NCI-H1417 treated with DMSO at 0.1 percent for 48 hours (cell line): Measurements from ENCODE around the gene MYO16.

Experiments used
- DNase-seq: peaks from one replicate; lab custom pipeline; 2025; lab: John Stamatoyannopoulos, UW

Gene MYO16

DNA sequence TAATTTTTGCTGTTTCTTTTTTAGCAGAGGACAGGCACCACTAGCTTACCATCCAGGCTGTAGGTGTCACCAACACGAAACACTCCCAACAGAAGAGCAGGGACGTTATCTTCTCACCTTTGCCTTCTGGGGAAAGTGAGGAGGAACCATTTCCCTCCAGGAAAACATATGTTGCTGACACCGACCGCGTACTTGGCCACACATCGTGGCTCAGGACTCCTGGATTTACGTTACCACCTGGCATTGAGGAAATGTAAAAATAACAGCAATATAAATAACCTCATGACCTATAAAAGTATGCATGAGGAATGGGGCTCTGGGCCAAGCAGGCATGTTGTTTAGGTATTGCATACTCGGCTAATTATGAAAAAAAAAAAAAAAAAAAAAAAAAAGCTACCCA, 525.1 kb downstream of the MYO16 start:
- DNase-seq = no peak

DNA sequence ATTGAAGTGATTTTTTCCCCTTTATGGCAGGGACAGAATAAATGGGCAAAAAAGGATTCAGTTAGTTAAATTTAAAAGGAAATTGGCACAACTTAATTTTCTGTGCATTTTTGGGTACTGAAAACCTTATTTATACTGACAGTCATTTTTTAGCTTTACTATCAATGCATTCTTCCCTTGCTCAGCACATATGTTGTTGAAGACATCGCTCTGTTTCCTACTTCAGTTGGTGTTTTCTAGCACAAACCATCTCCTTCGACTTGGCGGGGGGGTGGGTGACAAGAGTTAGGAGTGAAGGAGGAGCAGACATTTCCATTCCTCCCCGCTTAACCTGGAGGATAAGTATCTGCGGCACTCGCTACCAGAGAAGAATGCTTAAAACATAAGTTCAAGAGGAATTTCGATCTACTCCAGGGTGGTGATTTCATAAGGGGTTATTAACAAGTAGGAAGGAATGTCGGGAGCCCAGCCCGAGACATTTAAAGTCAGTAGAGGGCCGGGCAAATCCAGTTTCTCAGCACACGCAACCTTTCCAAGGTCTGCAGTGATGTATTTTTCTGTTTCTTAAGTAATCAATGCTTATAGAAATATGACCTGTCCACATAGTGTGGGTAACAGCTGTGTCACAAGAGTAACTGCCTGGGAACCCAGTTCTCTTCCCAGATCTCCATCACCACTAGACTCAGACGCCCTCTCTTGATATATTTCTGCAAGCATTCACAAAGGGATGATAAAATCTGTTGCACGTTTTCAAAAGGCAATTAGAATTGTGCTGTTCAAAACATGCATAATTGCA, 525.8 kb downstream of the MYO16 start:
- no peak for DNase-seq

DNA sequence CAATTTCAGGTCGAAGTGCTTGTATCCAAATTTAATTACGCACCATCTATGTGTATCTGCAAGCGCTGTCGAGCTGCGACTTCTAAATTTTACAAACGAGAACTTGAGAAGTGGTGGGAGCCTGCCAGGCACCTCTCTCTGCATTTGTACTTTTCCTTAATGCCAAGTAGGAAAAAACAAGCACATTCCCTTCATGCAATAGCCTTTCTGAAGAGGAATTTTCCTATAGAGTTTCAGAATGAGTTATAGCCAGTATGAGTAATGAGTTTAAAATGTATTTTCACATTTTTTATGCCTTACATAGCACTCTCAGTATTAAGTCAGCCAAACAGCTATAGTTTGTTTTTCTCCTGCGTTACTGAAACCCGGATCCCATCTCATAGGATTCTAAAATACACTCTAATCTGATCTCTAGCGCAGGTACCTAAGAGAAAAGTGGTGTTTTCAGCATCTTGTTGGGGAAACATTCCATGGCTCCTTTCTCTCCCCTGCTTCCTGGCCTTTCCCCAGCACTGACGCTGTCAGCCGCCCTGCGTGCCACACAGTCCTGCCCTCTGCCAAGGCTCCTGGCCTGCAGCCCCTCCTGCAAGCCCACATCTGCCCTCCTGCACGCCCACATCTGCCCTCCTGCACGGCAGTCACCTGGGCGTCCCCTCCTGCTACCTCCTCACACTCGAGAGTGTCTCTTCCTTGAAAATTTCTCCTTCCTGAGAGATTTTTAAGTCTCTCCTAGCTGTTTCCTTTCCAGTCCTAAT, 526.9 kb downstream of the MYO16 start:
- no peak for DNase-seq

GRCh38 chr13:109157275-109157674, 527.9 kb downstream of the MYO16 start:
- DNase-seq = no peak

- no peak for DNase-seq
These were observed 529.0 kb downstream of the MYO16 start for GRCh38 chr13:109158383-109158782.

GRCh38 chr13:109159650-109160309, 530.4 kb downstream of the MYO16 start:
- no peak for DNase-seq

DNA sequence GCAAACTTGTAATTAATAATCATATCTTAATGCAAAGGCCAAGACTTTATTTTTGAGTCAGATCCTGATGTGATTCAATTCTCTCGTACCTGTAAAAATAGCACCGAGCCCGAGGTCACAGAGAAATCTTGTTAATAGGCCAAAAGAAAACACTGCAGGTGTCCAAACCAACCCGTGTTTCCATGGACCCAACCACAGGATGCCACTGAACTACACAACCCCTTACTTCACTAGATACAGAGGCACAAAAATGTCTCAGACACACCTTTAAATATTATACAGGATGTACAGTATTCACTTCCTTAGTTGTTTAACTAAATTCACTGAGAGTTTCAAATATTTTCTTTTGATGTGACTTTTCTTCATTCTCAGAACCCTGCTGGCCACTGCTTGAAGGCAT, 530.9 kb downstream of the MYO16 start:
- no peak for DNase-seq

- no peak for DNase-seq
These were observed 531.7 kb downstream of the MYO16 start for GRCh38 chr13:109160887-109161669.

GRCh38 chr13:109162248-109163036, 533.0 kb downstream of the MYO16 start:
- no peak for DNase-seq

DNA sequence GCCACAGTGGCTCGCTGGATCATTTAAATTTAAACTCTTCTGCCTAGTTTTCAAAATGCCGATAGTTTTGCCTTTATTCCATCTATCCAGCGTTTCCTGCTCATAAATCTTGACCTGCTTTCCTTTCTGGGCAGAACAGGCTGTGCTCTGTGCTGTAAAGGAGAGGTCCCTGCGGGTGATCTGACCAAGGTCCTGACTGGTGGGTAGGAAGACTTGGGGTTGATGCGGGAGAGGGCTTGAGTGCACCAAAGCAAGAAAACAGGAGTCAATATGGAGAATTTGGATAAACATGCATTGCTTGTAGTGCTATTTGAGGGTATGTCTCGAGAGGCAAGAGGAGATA, 533.6 kb downstream of the MYO16 start:
- DNase-seq = no peak

DNA sequence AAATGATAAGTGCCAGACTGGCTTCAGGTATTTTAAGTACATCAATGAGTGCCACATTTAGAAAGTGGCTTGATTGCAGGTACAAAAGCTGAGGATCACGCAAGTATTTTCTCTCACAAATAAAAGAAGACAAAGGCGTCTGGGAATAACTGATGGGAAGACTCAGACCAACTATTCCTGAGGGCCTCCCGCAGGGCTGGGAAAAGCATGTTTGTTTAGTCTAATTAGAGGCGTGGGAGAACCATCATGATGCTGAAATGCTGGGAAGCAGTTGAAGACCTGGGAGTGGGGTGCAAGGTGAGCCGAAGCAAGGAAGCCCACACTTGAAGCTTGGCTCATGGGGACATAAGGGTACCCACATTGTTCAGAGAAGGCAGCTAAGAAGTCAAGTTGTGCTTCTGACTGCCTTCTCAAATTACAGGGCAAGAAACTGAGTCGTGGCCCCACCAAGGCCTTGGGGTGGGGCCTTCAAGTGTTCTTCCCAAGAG, 536.0 kb downstream of the MYO16 start:
- no peak for DNase-seq

- no peak for DNase-seq
These were observed 537.4 kb downstream of the MYO16 start for GRCh38 chr13:109166804-109167203.

DNA sequence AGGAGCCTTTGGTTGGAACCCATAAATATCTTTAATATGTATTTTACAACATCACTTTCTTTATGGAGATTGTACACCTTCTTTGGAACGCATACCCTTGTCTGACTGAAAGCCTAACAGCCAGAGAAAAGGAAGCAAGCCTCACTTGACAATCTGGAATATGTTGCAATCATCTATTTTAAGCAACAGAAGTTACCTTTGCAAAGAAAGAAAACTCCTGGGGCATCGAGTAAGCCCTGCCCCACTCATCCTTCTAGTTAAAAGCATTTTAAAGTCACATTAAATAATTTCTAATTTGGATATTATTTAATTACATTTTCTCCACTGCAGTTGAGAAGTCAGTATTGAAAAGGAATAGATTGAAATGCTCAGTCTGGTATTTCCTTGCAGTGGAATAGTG, 542.7 kb downstream of the MYO16 start:
- DNase-seq = no peak

DNA sequence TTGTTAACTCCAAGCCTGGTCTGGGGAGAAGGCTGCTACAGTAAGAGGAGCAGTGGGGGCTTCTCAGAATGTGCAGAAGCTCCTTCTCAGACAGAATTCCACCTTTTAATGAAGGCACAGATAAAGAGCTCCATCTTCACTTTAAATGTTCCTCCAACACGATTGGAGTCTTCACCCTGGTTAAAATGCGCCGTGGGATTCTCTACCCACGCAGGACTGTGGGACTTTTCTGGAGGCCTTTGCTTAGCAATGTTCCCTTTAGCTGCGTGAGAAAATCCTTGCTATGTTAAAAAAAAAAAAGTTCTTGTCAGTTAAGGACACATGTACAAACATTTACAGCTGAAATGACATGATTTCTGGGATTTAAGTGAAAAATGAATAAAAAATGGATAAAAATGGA, 546.3 kb downstream of the MYO16 start:
- no peak for DNase-seq

DNA sequence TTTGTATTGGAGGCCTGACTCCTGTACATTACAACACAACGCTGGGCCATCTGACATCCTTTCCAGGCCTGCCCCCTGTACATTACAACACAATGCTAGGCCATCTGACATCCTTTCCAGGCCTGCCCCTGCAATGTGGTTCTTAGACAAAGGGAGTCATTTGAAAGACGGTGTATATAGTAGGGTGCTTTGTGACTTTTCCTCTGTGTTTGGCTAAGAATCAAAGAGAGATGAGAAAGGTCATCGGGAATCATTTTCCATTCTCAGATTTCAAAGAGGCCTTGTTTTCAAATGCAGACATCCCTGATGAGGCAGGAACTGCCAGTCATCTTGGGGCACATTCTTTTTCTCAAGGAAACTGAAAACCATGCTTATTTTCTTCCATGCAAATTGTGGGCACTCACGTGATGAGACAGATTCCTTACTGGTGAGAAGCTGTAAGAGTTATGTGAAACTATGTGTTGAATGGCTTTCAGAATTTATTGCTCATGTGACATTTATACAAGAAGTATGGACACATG, 551.6 kb downstream of the MYO16 start:
- DNase-seq = no peak

DNA sequence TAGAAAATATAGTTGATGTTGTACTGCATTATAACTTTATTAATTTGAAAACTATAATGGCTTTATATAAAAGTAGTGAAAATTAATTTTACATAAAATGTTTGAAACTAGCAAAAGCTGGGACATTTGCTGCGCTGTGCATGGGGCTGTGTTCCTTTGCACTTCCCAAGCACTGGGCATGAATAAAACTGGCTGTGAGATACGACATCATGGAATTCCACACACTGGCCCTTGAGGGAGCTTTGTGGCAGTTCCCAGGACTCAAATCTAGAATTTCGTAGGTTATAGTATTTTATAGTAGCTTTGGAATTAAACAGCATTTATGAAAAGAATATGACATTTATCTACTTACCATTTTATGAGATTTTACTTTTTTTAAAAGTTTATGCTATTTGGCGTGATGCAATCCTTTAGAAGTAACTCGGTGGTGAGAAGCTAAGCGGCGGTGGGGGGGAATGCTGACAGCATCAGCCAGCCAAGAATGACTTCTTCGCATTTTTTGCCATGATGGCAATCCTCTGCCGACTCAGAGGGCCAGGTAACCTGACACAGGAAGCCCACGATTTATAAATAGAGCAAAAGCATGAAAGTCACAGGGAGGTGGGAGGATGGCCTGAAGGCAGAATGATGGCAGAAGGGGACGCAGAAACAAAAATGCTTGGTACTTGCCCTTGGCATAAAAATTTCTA, 553.5 kb downstream of the MYO16 start:
- no peak for DNase-seq

- DNase-seq = no peak
These were observed 562.0 kb downstream of the MYO16 start for GRCh38 chr13:109191413-109191812.

DNA sequence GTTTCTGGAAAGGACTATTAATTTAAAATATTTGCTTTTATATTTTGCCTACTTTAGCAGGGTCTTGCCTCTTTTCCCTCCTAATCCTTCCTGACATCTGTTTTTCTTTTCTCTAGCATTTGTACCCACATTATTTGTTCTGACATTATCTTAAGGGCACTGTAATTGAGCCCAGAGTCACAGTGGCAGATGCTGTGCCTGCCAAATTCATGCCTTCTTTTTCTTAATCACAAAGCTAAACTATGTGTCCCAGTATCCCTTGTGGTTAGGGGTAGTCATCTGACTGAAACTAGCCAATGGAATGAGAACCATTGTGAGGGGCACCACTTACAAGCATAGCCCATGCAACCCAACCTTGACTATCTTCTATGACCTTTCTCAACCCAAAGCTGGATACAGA, 562.9 kb downstream of the MYO16 start:
- no peak for DNase-seq

DNA sequence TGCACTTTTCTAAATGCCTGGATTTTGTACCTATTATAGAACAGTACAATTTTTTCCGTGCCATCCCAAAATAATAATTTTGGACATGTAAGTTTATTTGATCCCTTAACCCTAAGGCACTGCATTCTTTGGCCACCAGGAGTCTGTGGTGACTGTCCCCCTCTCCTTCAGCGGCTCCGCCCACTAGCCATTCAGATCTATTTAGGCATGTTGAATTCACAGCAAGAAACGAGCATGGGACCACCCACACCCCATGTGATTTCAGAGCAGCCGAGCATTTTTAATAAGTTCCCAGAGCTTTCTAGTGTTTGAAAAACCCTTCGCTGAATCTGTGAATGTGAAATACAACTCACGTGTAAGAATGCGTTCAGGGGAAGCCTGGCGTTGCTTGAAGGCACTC, 567.5 kb downstream of the MYO16 start:
- no peak for DNase-seq

DNA sequence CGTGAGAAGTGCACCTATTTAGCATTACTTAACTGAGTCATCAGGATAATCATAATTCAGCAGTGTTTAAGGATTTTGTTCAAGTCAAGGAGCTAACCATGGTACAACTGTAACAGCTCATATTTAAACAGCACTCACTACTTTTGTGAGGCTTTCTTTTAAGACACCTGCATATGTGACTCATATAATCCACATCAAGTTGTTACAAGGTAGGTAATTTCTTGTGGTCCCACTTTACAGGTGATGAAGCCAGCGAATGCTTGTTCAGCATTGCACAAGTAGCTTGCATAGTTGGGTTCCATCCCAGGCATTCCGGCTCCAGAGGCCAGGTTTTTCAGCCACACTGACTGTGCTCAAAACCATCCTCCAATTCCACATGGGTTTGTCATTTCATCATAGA, 569.2 kb downstream of the MYO16 start:
- no peak for DNase-seq

DNA sequence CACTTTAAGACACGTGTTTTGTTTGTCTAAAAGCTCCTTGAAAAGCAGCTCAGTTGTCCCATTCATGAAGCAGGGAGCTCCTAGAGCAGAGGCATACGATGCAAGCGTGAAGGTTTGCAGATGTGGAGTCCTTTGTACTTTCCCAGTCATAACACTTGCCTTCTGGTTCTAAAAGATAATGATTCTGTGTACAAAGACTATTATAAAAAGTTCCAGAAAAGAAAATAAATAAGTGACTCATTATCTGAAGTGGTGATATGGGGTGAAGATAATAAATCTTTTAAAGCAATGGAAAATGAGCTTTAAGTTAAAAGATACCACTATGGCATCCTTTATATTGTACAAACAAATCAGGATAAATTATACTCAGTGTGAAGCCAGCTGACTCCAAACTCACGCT, 569.9 kb downstream of the MYO16 start:
- no peak for DNase-seq
